WTC11 (cell line): ENCODE measurements around the gene IFNGR1. TPM values are rescaled to one million over a fixed set of nuclear protein-coding genes. Genes with fewer than 3 reads are reported as not detected.

Experiments used
- ATAC-seq: fragments of 200-7000 bp; cut with Tn5 transposase; 2 replicates; pipeline ENCODE4 v1.10.0; 2021; ENCODE audit warnings: mild to moderate bottlenecking, moderate library complexity
- CTCF ChIA-PET: fragments of 300-600 bp; sonication (Branson Sonifier 250); formaldehyde crosslinking; loops from one replicate; lab custom pipeline; 2021; ENCODE audit warnings: antibody characterized with exemption; lab: Charles Lee
- POLR2A ChIA-PET: fragments of 350-600 bp; sonication (Branson Sonifier 250); formaldehyde crosslinking; loops from one replicate; lab custom pipeline; 2021; ENCODE audit warnings: antibody characterized with exemption; lab: Charles Lee
- DNase-seq: peaks from one replicate; pipeline ENCODE4 v3.0.0; 2021; ENCODE audit warnings: low spot score
- H3K27ac Mint-ChIP-seq: 2 replicates; pipeline ENCODE4 v1.8.0; 2021; ENCODE audit warnings: mixed read lengths
- H3K27me3 Mint-ChIP-seq: 2 replicates; pipeline ENCODE4 v1.8.0; 2021; ENCODE audit warnings: low read depth, mild to moderate bottlenecking, moderate library complexity, mixed read lengths
- H3K36me3 Mint-ChIP-seq: 2 replicates; pipeline ENCODE4 v1.8.0; 2021; ENCODE audit warnings: mixed read lengths
- H3K4me1 Mint-ChIP-seq: 2 replicates; pipeline ENCODE4 v1.8.0; 2022; ENCODE audit warnings: mixed read lengths
- H3K4me3 Mint-ChIP-seq: 2 replicates; pipeline ENCODE4 v1.8.0; 2021; ENCODE audit warnings: mild to moderate bottlenecking, moderate library complexity, mixed read lengths
- H3K9me3 Mint-ChIP-seq: 2 replicates; pipeline ENCODE4 v1.8.0; 2021; ENCODE audit warnings: mixed read lengths
- AR ChIP-seq: fragments of 250-450 bp; sonication (Bioruptor Pico); IDR thresholded peaks from 2 replicates; pipeline ENCODE4 v1.9.0; 2021; ENCODE audit warnings: mild to moderate bottlenecking
- E2F1 ChIP-seq: sonication (generic); formaldehyde crosslinking; IDR thresholded peaks from 2 replicates; pipeline ENCODE4 v1.8.0; 2022; ENCODE audit warnings: mild to moderate bottlenecking, missing genetic modification reagents
- E2F4 ChIP-seq: sonication (generic); formaldehyde crosslinking; IDR thresholded peaks from 2 replicates; pipeline ENCODE4 v1.8.1; 2022; ENCODE audit warnings: low read depth, mild to moderate bottlenecking, moderate library complexity, missing genetic modification reagents, borderline replicate concordance
- FOXK1 ChIP-seq: sonication (generic); formaldehyde crosslinking; IDR thresholded peaks from 2 replicates; pipeline ENCODE4 v1.8.0; 2022; ENCODE audit warnings: mild to moderate bottlenecking, moderate library complexity, missing genetic modification reagents
- FOXP4 ChIP-seq: sonication (generic); formaldehyde crosslinking; IDR thresholded peaks from 2 replicates; pipeline ENCODE4 v1.8.0; 2022; ENCODE audit warnings: mild to moderate bottlenecking, missing genetic modification reagents
- GRHL2 ChIP-seq: fragments of 250-450 bp; sonication (Bioruptor Pico); IDR thresholded peaks from 2 replicates; pipeline ENCODE4 v1.8.0; 2022; ENCODE audit warnings: mild to moderate bottlenecking, moderate library complexity; ENCODE audit not compliant: insufficient replicate concordance, severe bottlenecking
- MYBL2 ChIP-seq: sonication (generic); formaldehyde crosslinking; IDR thresholded peaks from 2 replicates; pipeline ENCODE4 v1.8.1; 2023; ENCODE audit warnings: mild to moderate bottlenecking, moderate library complexity, missing genetic modification reagents
- NFYB ChIP-seq: sonication (generic); formaldehyde crosslinking; conservative IDR thresholded peaks from 2 replicates; pipeline ENCODE4 v1.8.0; 2022; ENCODE audit warnings: low read depth, missing genetic modification reagents
- NR3C1 ChIP-seq: sonication (generic); formaldehyde crosslinking; conservative IDR thresholded peaks from 2 replicates; pipeline ENCODE4 v1.8.1; 2023; ENCODE audit warnings: low read depth, mild to moderate bottlenecking, missing genetic modification reagents
- RELA ChIP-seq: sonication (generic); formaldehyde crosslinking; IDR thresholded peaks from 2 replicates; pipeline ENCODE4 v1.8.1; 2022; ENCODE audit warnings: missing genetic modification reagents, mild to moderate bottlenecking, borderline replicate concordance
- USF1 ChIP-seq: sonication (generic); formaldehyde crosslinking; IDR thresholded peaks from 2 replicates; pipeline ENCODE4 v1.8.0; 2022; ENCODE audit warnings: mild to moderate bottlenecking, missing genetic modification reagents
- USF2 ChIP-seq: sonication (generic); formaldehyde crosslinking; IDR thresholded peaks from 2 replicates; pipeline ENCODE4 v1.8.1; 2023; ENCODE audit warnings: mild to moderate bottlenecking, missing genetic modification reagents, moderate library complexity
- ZNF317 ChIP-seq: sonication (generic); formaldehyde crosslinking; IDR thresholded peaks from 2 replicates; pipeline ENCODE4 v1.8.1; 2023; ENCODE audit warnings: low read depth, mild to moderate bottlenecking, moderate library complexity, missing genetic modification reagents, borderline replicate concordance
- ZNF423 ChIP-seq: fragments of 250-450 bp; sonication (Bioruptor Pico); IDR thresholded peaks from 2 replicates; pipeline ENCODE4 v2.1.2; 2022; ENCODE audit warnings: mild to moderate bottlenecking, moderate library complexity
- ZNF532 ChIP-seq: fragments of 250-450 bp; sonication (Bioruptor Pico); IDR thresholded peaks from 2 replicates; pipeline ENCODE4 v1.9.0; 2021; ENCODE audit warnings: mild to moderate bottlenecking, borderline replicate concordance
- ZSCAN18 ChIP-seq: fragments of 250-450 bp; sonication (Bioruptor Pico); IDR thresholded peaks from 2 replicates; pipeline ENCODE4 v2.1.2; 2022; ENCODE audit warnings: mild to moderate bottlenecking, moderate library complexity
- total RNA-seq: library from RNA; stranded (reverse); gene quantifications from 3 replicates; pipeline ENCODE4 v1.2.3, GENCODE V29; 2021

Gene IFNGR1
- total RNA-seq, 1 experiment from 2014 or later, result 17.6 TPM

- Mint-ChIP-seq H3K4me3 (no peak overlapping the region), H3K9me3 (peaks cover 75% of the 10 kb centered on the region), H3K36me3 (peaks cover 24% of the 10 kb centered on the region), H3K27ac (no peak overlapping the region), H3K27me3 (peaks cover 6% of the 10 kb centered on the region), H3K4me1 (no peaks in the 10 kb centered on the region)
- DNase-seq (no peak), ATAC-seq (no peak)
- ChIA-PET CTCF (no interaction called here), POLR2A (no interaction called here)
- no peak for TF ChIP-seq GRHL2 (CRISPR knock-in tag)
- TF ChIP-seq MYBL2 (CRISPR knock-in tag), result no peak
- no peak for TF ChIP-seq RELA (CRISPR knock-in tag)
- TF ChIP-seq USF2 (CRISPR knock-in tag), result no peak
- TF ChIP-seq ZNF532 (CRISPR knock-in tag), result no peak
- no peak for TF ChIP-seq AR (CRISPR knock-in tag)
- no peak for TF ChIP-seq ZNF423 (CRISPR knock-in tag)
- no peak for TF ChIP-seq FOXK1
- TF ChIP-seq NFYB (CRISPR knock-in tag), result no peak
- no peak for TF ChIP-seq ZNF317
- no peak for TF ChIP-seq E2F4 (CRISPR knock-in tag)
- TF ChIP-seq USF1 (CRISPR knock-in tag), result no peak
- TF ChIP-seq FOXP4, result no peak
- no peak for TF ChIP-seq E2F1
- TF ChIP-seq NR3C1 (CRISPR knock-in tag), result no peak
- TF ChIP-seq ZSCAN18, result no peak
Observed at GRCh38 chr6:137156650-137157049, 62.5 kb downstream of the IFNGR1 start.
